Measurements from ENCODE around the gene ADAMTSL4. TPM values are rescaled to one million over a fixed set of nuclear protein-coding genes. Genes with fewer than 3 reads are reported as not detected.

Gene ADAMTSL4
- total and polyA plus RNA-seq, 2 donors (not counting 3 experiments of a cell fraction or from before 2014, with no cell fraction given): 0.73 to 1.0 TPM

DNA sequence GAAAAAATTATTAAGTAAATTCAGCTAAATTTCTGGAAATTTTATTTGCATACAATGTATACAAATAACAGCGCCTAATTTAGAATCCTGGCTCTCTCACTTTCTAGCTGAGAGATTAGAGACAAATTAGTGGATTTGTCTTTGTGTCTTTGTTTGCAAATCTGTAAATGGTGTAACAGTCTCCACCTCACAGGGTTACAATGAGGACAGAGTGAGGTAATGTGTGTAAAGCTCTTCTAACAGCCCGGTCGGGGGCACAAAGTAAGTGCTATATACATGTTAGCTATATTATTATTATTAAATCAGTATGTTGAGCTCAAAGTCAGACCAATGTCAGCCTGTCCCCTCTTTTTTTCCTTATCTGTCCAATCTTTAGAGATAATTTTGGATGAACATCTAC lies 5.0 kb upstream of the ADAMTSL4 start:
- Histone ChIP-seq H3K79me2 (ENCODE audit: control insufficient read depth, insufficient read depth, low read length) (no peaks in the 10 kb centered on the region), H3K9ac (replicated peaks; ENCODE audit: extremely low read depth, insufficient read depth, low read length) (no peak overlapping the region), H3K36me3 (ENCODE audit: control insufficient read depth in 2 of 2, extremely low read depth in 1 of 2, insufficient read depth in 2 of 2, low read length in 2 of 2) (no peaks in the 10 kb centered on the region), H4K20me1 (replicated peaks; ENCODE audit: control insufficient read depth, extremely low read depth, insufficient read depth, low read length) (no peaks in the 10 kb centered on the region), H3K9me1 (replicated peaks; ENCODE audit: control insufficient read depth, extremely low read depth, insufficient read depth, low read length) (no peaks in the 10 kb centered on the region), H3K4me2 (ENCODE audit: insufficient read depth, low read length) (no peak overlapping the region), H3K4me1 (ENCODE audit: control insufficient read depth, extremely low read depth, insufficient read depth, low read length) (peaks cover 5% of the 10 kb centered on the region), H3K9me3 (replicated peaks; ENCODE audit: control insufficient read depth, insufficient read depth, low read length) (no peaks in the 10 kb centered on the region), H2AFZ (ENCODE audit: low read depth, low read length) (no peak overlapping the region), H3K4me3 (replicated peaks in 1 of 3; ENCODE audit: insufficient read depth in 1 of 3, low read depth in 1 of 3, low read length in 3 of 3) (no peak overlapping the region), H3K27me3 (ENCODE audit: control insufficient read depth in 2 of 2, insufficient read depth in 2 of 2, low read length in 2 of 2) (peaks cover 2 to 3% of the 10 kb centered on the region in 2 experiments), H3K27ac (ENCODE audit: insufficient read depth, low read depth, low read length) (no peak overlapping the region)
- TF ChIP-seq EZH2 (IDR thresholded peaks at IDR 0.05; ENCODE audit: borderline replicate concordance, low read depth, low read length, severe bottlenecking) (no peak), MYC (IDR thresholded peaks at IDR 0.05; ENCODE audit: low read depth, low read length) (no peak), POLR2AphosphoS5 (IDR thresholded peaks at IDR 0.05; ENCODE audit: insufficient read depth, low read depth, low read length) (no peak), POLR2A (IDR thresholded peaks at IDR 0.05; ENCODE audit: low read depth, low read length) (no peak), GATA2 (IDR thresholded peaks at IDR 0.05; ENCODE audit: insufficient read depth, insufficient read length, low read depth, low read length) (no peak), FOS (IDR thresholded peaks at IDR 0.05; ENCODE audit: borderline replicate concordance, insufficient read depth, low read length) (no peak), JUN (IDR thresholded peaks at IDR 0.05; ENCODE audit: borderline replicate concordance, insufficient read depth, insufficient read length, low read depth) (no peak)
- TF ChIP-seq, protein P1, sequence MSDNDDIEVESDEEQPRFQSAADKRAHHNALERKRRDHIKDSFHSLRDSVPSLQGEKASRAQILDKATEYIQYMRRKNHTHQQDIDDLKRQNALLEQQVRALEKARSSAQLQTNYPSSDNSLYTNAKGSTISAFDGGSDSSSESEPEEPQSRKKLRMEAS (IDR thresholded peaks at IDR 0.05; ENCODE audit: insufficient read depth, insufficient read length): no peak
- TF ChIP-seq, protein P2, sequence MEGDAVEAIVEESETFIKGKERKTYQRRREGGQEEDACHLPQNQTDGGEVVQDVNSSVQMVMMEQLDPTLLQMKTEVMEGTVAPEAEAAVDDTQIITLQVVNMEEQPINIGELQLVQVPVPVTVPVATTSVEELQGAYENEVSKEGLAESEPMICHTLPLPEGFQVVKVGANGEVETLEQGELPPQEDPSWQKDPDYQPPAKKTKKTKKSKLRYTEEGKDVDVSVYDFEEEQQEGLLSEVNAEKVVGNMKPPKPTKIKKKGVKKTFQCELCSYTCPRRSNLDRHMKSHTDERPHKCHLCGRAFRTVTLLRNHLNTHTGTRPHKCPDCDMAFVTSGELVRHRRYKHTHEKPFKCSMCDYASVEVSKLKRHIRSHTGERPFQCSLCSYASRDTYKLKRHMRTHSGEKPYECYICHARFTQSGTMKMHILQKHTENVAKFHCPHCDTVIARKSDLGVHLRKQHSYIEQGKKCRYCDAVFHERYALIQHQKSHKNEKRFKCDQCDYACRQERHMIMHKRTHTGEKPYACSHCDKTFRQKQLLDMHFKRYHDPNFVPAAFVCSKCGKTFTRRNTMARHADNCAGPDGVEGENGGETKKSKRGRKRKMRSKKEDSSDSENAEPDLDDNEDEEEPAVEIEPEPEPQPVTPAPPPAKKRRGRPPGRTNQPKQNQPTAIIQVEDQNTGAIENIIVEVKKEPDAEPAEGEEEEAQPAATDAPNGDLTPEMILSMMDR (IDR thresholded peaks at IDR 0.05; ENCODE audit: extremely low read depth in 1 of 2, insufficient read depth in 1 of 2, low read depth in 1 of 2, low read length in 2 of 2): no peak
- POLR2A ChIA-PET: no interaction called here
- intact Hi-C loops (cut with micrococcal nuclease) (no loop called here), dilution Hi-C loops (cut with MboI; ENCODE audit: extremely low pct_ligation_motif_present, low sequenced_read_pairs) (no loop called here)
- FAIRE-seq (no peak), DNase-seq (ENCODE audit: low read depth, low spot score) (no peak)
- CTCF ChIA-PET: interaction anchor here (0.8 to 6.7 kb wide), 3 partner anchors 12 to 16 kb away, joined by 3 to 55 read pairs (median 3); no protein-coding TSS in a partner anchor
- BruUV-seq (replicated peaks): no TSS peak
